Testis (tissue), 3 donors: Measurements from ENCODE around the gene FHL2. TPM values are rescaled to one million over a fixed set of nuclear protein-coding genes. Genes with fewer than 3 reads are reported as not detected.

ENCODE experiments used
- DNase-seq: peaks from one replicate; pipeline ENCODE4 v3.0.0-alpha.2; 2019
- H3K27ac ChIP-seq, 2 donors: fragments of 200-600 bp; sonication (generic); one replicate each; pipeline ENCODE4 v1.5.1; 2019
- H3K27me3 ChIP-seq: fragments of 200-600 bp; sonication (generic); one replicate; pipeline ENCODE4 v1.5.1; 2019
- H3K36me3 ChIP-seq: fragments of 200-600 bp; sonication (generic); one replicate; pipeline ENCODE4 v1.5.1; 2017; ENCODE audit warnings: low read depth; ENCODE audit errors: missing control alignments
- H3K4me1 ChIP-seq: fragments of 200-600 bp; sonication (generic); one replicate; pipeline ENCODE4 v1.5.1; 2019
- H3K4me3 ChIP-seq, 2 donors: fragments of 200-600 bp; sonication (generic); one replicate each; pipeline ENCODE4 v1.5.1; 2017 to 2019
- H3K9me3 ChIP-seq: fragments of 200-600 bp; sonication (generic); one replicate; pipeline ENCODE4 v1.5.1; 2017
- CTCF ChIP-seq, 3 experiments: fragments of 450-650 bp in 2 of 3; fragments of 200-600 bp in 1 of 3; sonication (generic) in 1 of 3; IDR thresholded peaks; one replicate each; pipeline ENCODE4 v1.5.1; 2016 to 2019; ENCODE audit warnings: antibody characterized with exemption in 3 of 3, mild to moderate bottlenecking in 2 of 3, moderate library complexity in 1 of 3
- POLR2A ChIP-seq: fragments of 450-650 bp; IDR thresholded peaks from one replicate; pipeline ENCODE4 v1.6.1; 2017; ENCODE audit warnings: antibody characterized with exemption, mild to moderate bottlenecking, moderate library complexity
- WGBS, 2 donors: methylation state at CpG; one replicate each; pipeline ENCODE4 v1.1.5; 2018; 5-methylcytosine and 5-hydroxymethylcytosine counted together
- intact Hi-C: fragments of 100-400 bp; cut with DNase I; formaldehyde crosslinking; loops from one replicate; pipeline ENCODE4 v1.15.1; 2023; ENCODE audit warnings: low total_unique reads
- polyA plus RNA-seq: library from polyadenylated mRNA; stranded (reverse); fragments of 350-450 nt; fragmentation: Illumina TruSeq; extraction: RNeasy Lipid Tissue Mini Kit (QIAGEN cat#74804); gene quantifications from one replicate; pipeline ENCODE4 v1.2.3, GENCODE V29; 2014; ENCODE audit warnings: low read depth, low replicate concordance; ENCODE audit not compliant: insufficient read depth
- total RNA-seq, 2 donors: library from RNA; depleted of rRNA; stranded (reverse); fragments of >200 nt; gene quantifications; one replicate each; pipeline ENCODE4 v1.2.3, GENCODE V29; 2016

FHL2 gene
- total and polyA plus RNA-seq, 3 donors from 2014 or later: 76.9 to 154 (median 99.3) TPM

- intact Hi-C loops: loop anchor here (5.0 kb wide), 1 partner anchor 148 kb away; no protein-coding TSS in a partner anchor
Measured at GRCh38 chr2:105368759-105369408, 30.0 kb downstream of the FHL2 start.

DNA sequence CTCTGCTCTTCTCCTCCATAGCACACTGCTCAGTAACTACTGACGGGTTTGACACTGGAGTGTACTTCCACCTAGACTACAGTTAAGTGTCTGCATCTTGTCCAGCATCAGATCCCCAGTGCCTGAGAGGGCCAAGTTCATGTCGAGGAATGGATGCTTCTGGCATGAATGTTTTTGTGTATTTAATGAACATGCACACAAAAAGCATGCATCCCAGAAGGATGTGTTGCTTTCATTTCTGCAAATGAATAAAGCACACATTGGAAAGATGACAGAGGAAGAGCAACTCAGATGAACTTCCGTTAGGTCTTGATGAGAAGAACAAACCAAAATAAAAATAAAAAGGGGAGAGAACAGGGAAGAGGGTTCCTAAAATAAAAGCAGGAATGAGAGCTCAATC, 33.6 kb downstream of the FHL2 start:
- Histone ChIP-seq H3K36me3 (no peaks in the 10 kb centered on the region), H3K4me1 (peaks cover 14% of the 10 kb centered on the region), H3K27me3 (no peaks in the 10 kb centered on the region), H3K9me3 (no peaks in the 10 kb centered on the region), H3K4me3 (no peak overlapping the region), H3K27ac (no peak overlapping the region)
- WGBS, 2 donors: 65 to 75% methylated on average over 3 of the region's 3 CpGs
- DNase-seq: no peak
- TF ChIP-seq POLR2A: no peak
- no peak for TF ChIP-seq CTCF (IDR thresholded peaks at IDR 0.05)
- intact Hi-C loops: loop anchor here (5.0 kb wide), 1 partner anchor 152 kb away; no protein-coding TSS in a partner anchor

More at GRCh38 chr2:105368759-105369408, 30.0 kb downstream of the FHL2 start:
- Histone ChIP-seq H3K4me1 (peaks cover 44% of the 10 kb centered on the region), H3K27ac (peak overlapping the region in 1 of 2 donors; percentile 65), H3K36me3 (no peaks in the 10 kb centered on the region), H3K27me3 (no peaks in the 10 kb centered on the region), H3K9me3 (no peaks in the 10 kb centered on the region), H3K4me3 (no peak overlapping the region)
- TF ChIP-seq CTCF (IDR thresholded peaks at IDR 0.05) (no peak), POLR2A (no peak)
- peak; percentile 6 for DNase-seq
- WGBS, 2 donors: 73 to 77% methylated on average over 8 of the region's 8 CpGs

GRCh38 chr2:105364436-105365139, 34.3 kb downstream of the FHL2 start:
- peak; percentile 6 for DNase-seq
- TF ChIP-seq CTCF (IDR thresholded peaks at IDR 0.05) (no peak), POLR2A (no peak)
- Histone ChIP-seq H3K36me3 (no peaks in the 10 kb centered on the region), H3K27ac (no peak overlapping the region), H3K4me3 (no peak overlapping the region), H3K4me1 (peaks cover 9% of the 10 kb centered on the region), H3K27me3 (no peaks in the 10 kb centered on the region), H3K9me3 (no peaks in the 10 kb centered on the region)
- intact Hi-C loops: loop anchor here (5.0 kb wide), 1 partner anchor 153 kb away; no protein-coding TSS in a partner anchor
- WGBS, 2 donors: 61 to 70% methylated on average over 5 of the region's 5 CpGs

DNA sequence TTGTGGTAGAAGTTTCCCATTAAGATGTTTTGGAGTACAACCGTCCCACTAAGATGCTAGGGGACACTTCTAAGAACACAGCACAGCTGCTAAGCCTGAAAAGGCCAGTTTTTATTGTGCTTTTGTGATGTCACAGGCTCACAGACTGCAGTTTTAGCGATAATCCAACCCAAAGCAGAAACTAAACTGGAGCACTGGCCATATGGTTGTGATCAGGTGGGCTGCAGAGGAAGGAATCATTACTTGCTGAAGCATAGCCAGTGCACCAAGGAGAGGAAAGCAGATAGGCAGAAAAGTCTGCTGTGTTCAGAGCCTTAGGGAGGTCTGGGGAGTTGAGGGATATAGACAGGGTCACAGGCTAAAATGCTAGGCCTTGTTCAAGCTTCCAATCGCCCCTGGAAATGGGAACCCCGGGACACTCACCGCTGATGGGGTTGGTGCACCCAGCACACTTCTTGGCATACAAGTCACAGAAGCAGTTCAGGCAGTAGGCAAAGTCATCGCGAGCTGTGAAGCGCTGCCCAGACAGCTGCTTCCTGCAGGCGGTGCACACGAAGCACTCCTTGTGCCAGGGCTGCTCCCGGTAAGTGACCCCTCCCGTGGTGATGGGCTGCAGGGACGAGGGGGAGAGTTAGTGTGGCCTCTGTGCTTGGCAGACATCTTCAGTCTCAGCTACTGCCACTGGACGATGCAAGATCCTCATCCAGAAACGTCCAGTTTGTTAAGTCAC, 35.8 kb downstream of the FHL2 start:
- Histone ChIP-seq H3K27ac (peak overlapping the region in 1 of 2 donors; percentile 36), H3K4me3 (no peak overlapping the region), H3K9me3 (no peaks in the 10 kb centered on the region), H3K36me3 (no peaks in the 10 kb centered on the region), H3K4me1 (peaks cover 3% of the 10 kb centered on the region), H3K27me3 (no peaks in the 10 kb centered on the region)
- no peak for TF ChIP-seq CTCF (IDR thresholded peaks at IDR 0.05)
- TF ChIP-seq POLR2A: no peak
- 62 to 66% methylated on average over 14 of the region's 15 CpGs for WGBS, 2 donors
- intact Hi-C loops: no loop called here
- DNase-seq: no peak
